HK-2 (cell line): ENCODE measurements around the gene DMD.

Source experiments
- DNase-seq: peaks from one replicate; pipeline ENCODE4 v3.0.0-alpha.2; 2018; ENCODE audit not compliant: unreplicated experiment

Gene DMD

GRCh38 chrX:31117266-31117665, 2094.1 kb downstream of the DMD start:
- DNase-seq: no peak

GRCh38 chrX:31115398-31115797, 2096.0 kb downstream of the DMD start:
- no peak for DNase-seq

GRCh38 chrX:31114858-31115257, 2096.5 kb downstream of the DMD start:
- no peak for DNase-seq

- no peak for DNase-seq
These were observed 2098.9 kb downstream of the DMD start for GRCh38 chrX:31112226-31112999.

GRCh38 chrX:31110657-31111056, 2100.7 kb downstream of the DMD start:
- no peak for DNase-seq

- no peak for DNase-seq
These were observed 2111.7 kb downstream of the DMD start for GRCh38 chrX:31099536-31100090.

- no peak for DNase-seq
These were observed 2113.3 kb downstream of the DMD start for GRCh38 chrX:31098079-31098478.

GRCh38 chrX:31093639-31093975, 2117.7 kb downstream of the DMD start:
- DNase-seq: no peak

- DNase-seq: no peak
These were observed 2118.2 kb downstream of the DMD start for GRCh38 chrX:31092970-31093638.

- DNase-seq: no peak
These were observed 2118.9 kb downstream of the DMD start for GRCh38 chrX:31092476-31092875.

- DNase-seq: no peak
These were observed 2119.5 kb downstream of the DMD start for GRCh38 chrX:31091819-31092218.

- DNase-seq: no peak
These were observed 2136.8 kb downstream of the DMD start for GRCh38 chrX:31074522-31074921.

GRCh38 chrX:31071725-31072124, 2139.6 kb downstream of the DMD start, which contains the start of gene FTHL17:
FTHL17 (minus strand) TSS chrX:31072041; CDS start chrX:31071953, 88 bp downstream.
- no peak for DNase-seq

- DNase-seq: no peak
These were observed 2140.1 kb downstream of the DMD start for GRCh38 chrX:31071262-31071661.

GRCh38 chrX:31070057-31070468, 2141.3 kb downstream of the DMD start:
- no peak for DNase-seq
